ENCODE measurements around the gene FAM149A.

Gene FAM149A

DNA sequence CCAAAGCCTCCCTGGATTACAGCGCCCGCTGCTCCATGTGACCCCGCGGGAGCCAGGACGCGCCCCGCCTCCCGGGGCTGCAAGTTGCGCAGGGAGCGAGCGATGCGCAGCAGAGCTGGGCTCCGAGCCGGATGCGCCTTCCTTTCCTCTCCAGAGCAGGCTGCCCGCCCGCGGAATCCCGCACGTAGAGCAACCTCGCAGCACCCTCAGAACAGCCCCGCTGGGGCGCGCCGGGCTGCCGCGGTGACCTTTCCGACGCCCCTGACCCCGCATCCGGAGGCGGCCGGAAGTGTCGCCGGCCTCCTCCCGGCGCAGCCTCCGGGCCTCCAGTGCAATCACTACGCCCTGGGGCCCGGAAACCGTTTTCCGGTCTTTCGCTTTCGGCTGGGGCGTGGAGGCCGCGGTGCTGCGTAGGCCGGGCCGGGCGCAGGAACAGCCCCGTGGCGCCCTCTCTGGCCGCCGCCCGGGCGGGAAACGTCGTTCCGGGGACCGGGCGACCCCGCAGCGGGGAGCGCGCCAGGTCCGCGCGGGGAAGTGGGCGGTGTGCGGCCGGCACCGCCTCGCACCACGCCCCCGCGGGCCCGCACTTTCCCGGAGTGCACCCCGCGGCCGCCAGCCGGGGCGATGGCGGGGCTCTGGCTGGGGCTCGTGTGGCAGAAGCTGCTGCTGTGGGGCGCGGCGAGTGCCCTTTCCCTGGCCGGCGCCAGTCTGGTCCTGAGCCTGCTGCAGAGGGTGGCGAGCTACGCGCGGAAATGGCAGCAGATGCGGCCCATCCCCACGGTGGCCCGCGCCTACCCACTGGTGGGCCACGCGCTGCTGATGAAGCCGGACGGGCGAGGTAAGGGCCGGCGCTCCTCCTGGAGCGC is 86.9 kb downstream of the FAM149A start, which contains the start of gene CYP4V2:
Gene CYP4V2 (plus strand): TSS at position 368 of the 866 bp plus-strand sequence. CDS start 257 bp downstream, at position 625.
- Histone ChIP-seq H3K79me2 (ENCODE audit: low read length) (no peaks in the 10 kb centered on the region), H3K9me3 (replicated peaks; ENCODE audit: insufficient read depth, low read length) (no peaks in the 10 kb centered on the region), H3K9ac (ENCODE audit: low read length) (peak within 1 kb of the TSS; percentile 88), H3K27ac (ENCODE audit: low read length) (peak within 1 kb of the TSS; percentile 94), H4K20me1 (ENCODE audit: insufficient read depth, low read length) (no peaks in the 10 kb centered on the region), H3K27me3 (replicated peaks; ENCODE audit: insufficient read depth, low read length) (no peaks in the 10 kb centered on the region), H3K36me3 (replicated peaks; ENCODE audit: insufficient read depth, low read length) (no peaks in the 10 kb centered on the region), H3F3A (ENCODE audit: insufficient read depth, low read length) (peaks cover 24% of the 10 kb centered on the region), H3K4me3 (ENCODE audit: low read length) (peak within 1 kb of the TSS; percentile 86), H3K4me1 (ENCODE audit: low read length) (peaks cover 14% of the 10 kb centered on the region), H2AFZ (ENCODE audit: low read length) (peak within 1 kb of the TSS; percentile 77), H3K9me2 (replicated peaks; ENCODE audit: insufficient read depth, low read length) (no peaks in the 10 kb centered on the region), H3K4me2 (ENCODE audit: low read depth, low read length) (peak within 1 kb of the TSS; percentile 92)
- peak; percentile 93 for DNase-seq
- TF ChIP-seq, protein P1, sequence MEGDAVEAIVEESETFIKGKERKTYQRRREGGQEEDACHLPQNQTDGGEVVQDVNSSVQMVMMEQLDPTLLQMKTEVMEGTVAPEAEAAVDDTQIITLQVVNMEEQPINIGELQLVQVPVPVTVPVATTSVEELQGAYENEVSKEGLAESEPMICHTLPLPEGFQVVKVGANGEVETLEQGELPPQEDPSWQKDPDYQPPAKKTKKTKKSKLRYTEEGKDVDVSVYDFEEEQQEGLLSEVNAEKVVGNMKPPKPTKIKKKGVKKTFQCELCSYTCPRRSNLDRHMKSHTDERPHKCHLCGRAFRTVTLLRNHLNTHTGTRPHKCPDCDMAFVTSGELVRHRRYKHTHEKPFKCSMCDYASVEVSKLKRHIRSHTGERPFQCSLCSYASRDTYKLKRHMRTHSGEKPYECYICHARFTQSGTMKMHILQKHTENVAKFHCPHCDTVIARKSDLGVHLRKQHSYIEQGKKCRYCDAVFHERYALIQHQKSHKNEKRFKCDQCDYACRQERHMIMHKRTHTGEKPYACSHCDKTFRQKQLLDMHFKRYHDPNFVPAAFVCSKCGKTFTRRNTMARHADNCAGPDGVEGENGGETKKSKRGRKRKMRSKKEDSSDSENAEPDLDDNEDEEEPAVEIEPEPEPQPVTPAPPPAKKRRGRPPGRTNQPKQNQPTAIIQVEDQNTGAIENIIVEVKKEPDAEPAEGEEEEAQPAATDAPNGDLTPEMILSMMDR (IDR thresholded peaks at IDR 0.05; ENCODE audit: low read length), result peak; percentile 35
- TF ChIP-seq EZH2phosphoT487 (IDR thresholded peaks at IDR 0.05; ENCODE audit: low read length), result no peak

DNA sequence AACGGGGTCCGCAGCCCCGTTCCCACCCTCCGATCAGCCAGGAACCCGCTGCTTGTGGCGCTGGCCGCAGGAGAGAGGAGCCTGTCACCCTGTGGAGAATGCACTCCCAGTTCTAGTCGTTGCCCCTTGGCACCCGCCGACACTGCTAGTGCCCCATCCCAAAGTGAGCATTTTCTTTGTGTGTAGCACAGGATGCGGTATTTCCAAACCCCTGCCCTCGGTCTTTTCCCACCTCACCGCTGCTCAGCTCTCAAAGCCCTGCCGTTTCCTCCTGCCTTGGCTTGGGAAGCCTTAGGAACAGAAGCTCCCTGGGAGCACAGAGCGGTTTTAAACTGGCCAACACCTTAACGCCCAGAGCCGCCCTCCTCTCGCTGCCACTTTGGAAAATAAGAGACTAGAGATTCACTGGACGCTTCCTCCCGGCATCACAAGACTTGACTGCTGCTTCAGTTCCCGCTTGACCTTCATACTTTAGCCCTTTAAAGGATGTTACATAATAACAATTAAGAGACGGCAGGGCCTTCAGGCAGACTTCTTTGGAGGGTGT is 87.6 kb downstream of the FAM149A start:
- TF ChIP-seq EZH2phosphoT487 (IDR thresholded peaks at IDR 0.05; ENCODE audit: low read length) (no peak), EZH2 (optimal IDR thresholded peaks at IDR 0.05; ENCODE audit: low read depth, low read length) (no peak)
- peak overlapping the region; percentile 92 for H3K4me2 ChIP-seq (ENCODE audit: low read depth, low read length)
- H4K20me1 ChIP-seq (ENCODE audit: insufficient read depth, low read length), result no peaks in the 10 kb centered on the region
- peak overlapping the region; percentile 77 for H2AFZ ChIP-seq (ENCODE audit: low read length)
- H3K9me2 ChIP-seq (replicated peaks; ENCODE audit: insufficient read depth, low read length), result no peaks in the 10 kb centered on the region
- peaks cover 14% of the 10 kb centered on the region for H3K4me1 ChIP-seq (ENCODE audit: low read length)
- no peaks in the 10 kb centered on the region for H3K36me3 ChIP-seq (replicated peaks; ENCODE audit: insufficient read depth, low read length)
- no peaks in the 10 kb centered on the region for H3K79me2 ChIP-seq (ENCODE audit: low read length)
- H3K9ac ChIP-seq (ENCODE audit: low read length), result peak overlapping the region; percentile 73
- peak; percentile 15 for DNase-seq
- H3F3A ChIP-seq (ENCODE audit: insufficient read depth, low read length), result peaks cover 24% of the 10 kb centered on the region
- peak overlapping the region; percentile 63; the same call in 1 of the 2 replicates for H3K27ac ChIP-seq (ENCODE audit: low read length)
- H3K4me3 ChIP-seq (ENCODE audit: low read length), result peak overlapping the region; percentile 82
- H3K9me3 ChIP-seq (replicated peaks; ENCODE audit: insufficient read depth, low read length), result no peaks in the 10 kb centered on the region
- H3K27me3 ChIP-seq (replicated peaks; ENCODE audit: insufficient read depth, low read length), result no peaks in the 10 kb centered on the region

DNA sequence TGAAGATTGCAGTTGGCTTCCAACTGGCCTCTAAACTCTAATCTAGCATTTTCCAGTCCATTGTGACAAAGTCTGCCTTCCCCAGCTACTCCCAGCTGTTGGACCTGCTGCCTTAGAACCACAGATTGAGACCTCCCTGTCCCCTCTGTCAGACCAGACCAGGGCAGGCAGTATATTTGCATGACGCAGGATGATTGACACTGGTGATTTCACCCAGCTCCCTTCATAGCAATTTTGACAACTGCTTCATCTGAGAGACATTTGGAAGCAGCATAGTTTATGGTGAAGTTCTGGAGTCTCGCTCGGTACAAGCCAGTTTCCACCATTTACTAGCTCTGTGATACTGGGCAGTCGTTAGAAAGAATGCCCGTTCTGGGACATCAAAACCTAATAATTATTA is 89.3 kb downstream of the FAM149A start:
- H3K4me3 ChIP-seq (ENCODE audit: low read length), result no peak overlapping the region
- H3K4me2 ChIP-seq (ENCODE audit: low read depth, low read length), result no peak overlapping the region
- no peak overlapping the region for H3K27ac ChIP-seq (ENCODE audit: low read length)
- H3K4me1 ChIP-seq (ENCODE audit: low read length), result peaks cover 10% of the 10 kb centered on the region
- peaks cover 24% of the 10 kb centered on the region for H3F3A ChIP-seq (ENCODE audit: insufficient read depth, low read length)
- TF ChIP-seq EZH2 (optimal IDR thresholded peaks at IDR 0.05; ENCODE audit: low read depth, low read length), result no peak
- TF ChIP-seq EZH2phosphoT487 (IDR thresholded peaks at IDR 0.05; ENCODE audit: low read length), result no peak
- TF ChIP-seq, protein P1 (IDR thresholded peaks at IDR 0.05; ENCODE audit: low read length), result no peak
- H3K9me2 ChIP-seq (replicated peaks; ENCODE audit: insufficient read depth, low read length), result no peaks in the 10 kb centered on the region
- no peaks in the 10 kb centered on the region for H3K27me3 ChIP-seq (replicated peaks; ENCODE audit: insufficient read depth, low read length)
- no peaks in the 10 kb centered on the region for H3K36me3 ChIP-seq (replicated peaks; ENCODE audit: insufficient read depth, low read length)
- no peak overlapping the region for H3K9ac ChIP-seq (ENCODE audit: low read length)
- H3K9me3 ChIP-seq (replicated peaks; ENCODE audit: insufficient read depth, low read length), result no peaks in the 10 kb centered on the region
- DNase-seq, result no peak
- H4K20me1 ChIP-seq (ENCODE audit: insufficient read depth, low read length), result no peaks in the 10 kb centered on the region
- H3K79me2 ChIP-seq (ENCODE audit: low read length), result no peaks in the 10 kb centered on the region
- no peak overlapping the region for H2AFZ ChIP-seq (ENCODE audit: low read length)
